Measurements from ENCODE around the gene PIK3CA.
"Not testable (repeated sequence)": the region's sequence is repeated elsewhere in the genome, so short reads cannot be mapped to it uniquely, and the experiment has no call there.

Gene PIK3CA

DNA sequence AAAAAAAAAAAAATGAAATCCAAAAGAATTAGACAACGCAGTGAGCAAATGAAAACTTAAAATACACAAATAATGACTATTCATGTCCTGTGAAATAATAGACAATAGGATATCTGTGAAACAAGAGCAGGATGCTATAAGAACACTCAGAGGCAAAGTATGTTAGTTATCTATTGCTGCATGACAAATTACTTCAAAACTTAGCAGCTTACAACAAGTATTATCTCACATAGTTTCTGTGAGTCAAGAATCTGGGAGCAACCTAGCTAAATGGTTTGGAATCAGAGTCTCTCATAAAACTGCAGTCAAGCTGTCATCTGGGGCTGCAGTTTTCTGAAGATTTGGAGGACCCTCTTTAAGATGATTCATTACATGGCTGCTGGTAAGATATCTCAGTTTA, 40.1 kb upstream of the PIK3CA start:
- Histone ChIP-seq H3K36me3 (ENCODE audit: low read depth) (no peaks in the 10 kb centered on the region), H3K4me3 (ENCODE audit: severe bottlenecking) (no peak overlapping the region), H3K27me3 (ENCODE audit: insufficient read depth, poor library complexity, severe bottlenecking) (no peaks in the 10 kb centered on the region), H3K9me3 (ENCODE audit: severe bottlenecking) (no peaks in the 10 kb centered on the region), H3K27ac (ENCODE audit: poor library complexity, severe bottlenecking) (peak overlapping the region; percentile 55), H3K4me1 (ENCODE audit: insufficient read depth, poor library complexity, severe bottlenecking) (no peaks in the 10 kb centered on the region)
- ATAC-seq (ENCODE audit: low read depth) (peak; percentile 93), DNase-seq (ENCODE audit: low spot score) (no peak)
- TF ChIP-seq, protein P1, sequence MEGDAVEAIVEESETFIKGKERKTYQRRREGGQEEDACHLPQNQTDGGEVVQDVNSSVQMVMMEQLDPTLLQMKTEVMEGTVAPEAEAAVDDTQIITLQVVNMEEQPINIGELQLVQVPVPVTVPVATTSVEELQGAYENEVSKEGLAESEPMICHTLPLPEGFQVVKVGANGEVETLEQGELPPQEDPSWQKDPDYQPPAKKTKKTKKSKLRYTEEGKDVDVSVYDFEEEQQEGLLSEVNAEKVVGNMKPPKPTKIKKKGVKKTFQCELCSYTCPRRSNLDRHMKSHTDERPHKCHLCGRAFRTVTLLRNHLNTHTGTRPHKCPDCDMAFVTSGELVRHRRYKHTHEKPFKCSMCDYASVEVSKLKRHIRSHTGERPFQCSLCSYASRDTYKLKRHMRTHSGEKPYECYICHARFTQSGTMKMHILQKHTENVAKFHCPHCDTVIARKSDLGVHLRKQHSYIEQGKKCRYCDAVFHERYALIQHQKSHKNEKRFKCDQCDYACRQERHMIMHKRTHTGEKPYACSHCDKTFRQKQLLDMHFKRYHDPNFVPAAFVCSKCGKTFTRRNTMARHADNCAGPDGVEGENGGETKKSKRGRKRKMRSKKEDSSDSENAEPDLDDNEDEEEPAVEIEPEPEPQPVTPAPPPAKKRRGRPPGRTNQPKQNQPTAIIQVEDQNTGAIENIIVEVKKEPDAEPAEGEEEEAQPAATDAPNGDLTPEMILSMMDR (IDR thresholded peaks at IDR 0.05; ENCODE audit: poor library complexity, severe bottlenecking) = no peak

DNA sequence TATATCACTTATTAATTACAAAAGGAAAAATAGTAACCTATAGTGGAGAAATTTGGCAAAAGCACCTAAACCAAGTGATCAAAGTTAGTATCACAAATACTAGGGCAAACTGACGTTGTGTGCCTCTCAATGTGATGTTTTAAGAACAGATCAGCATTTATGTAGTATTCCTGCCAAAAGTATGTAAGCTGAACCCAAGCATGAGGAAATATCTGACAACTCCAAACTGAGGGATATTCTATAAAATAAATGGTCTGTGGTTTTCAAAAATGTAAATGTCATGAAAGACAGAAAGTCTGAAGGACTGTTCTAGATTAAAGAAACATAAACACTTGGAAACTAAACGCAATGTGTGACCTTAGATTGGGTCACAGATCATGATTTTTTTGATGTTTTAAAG, 34.3 kb upstream of the PIK3CA start:
- no peak for DNase-seq (ENCODE audit: low spot score)
- ATAC-seq (ENCODE audit: low read depth) = no peak
- H3K4me3 ChIP-seq (ENCODE audit: severe bottlenecking) = no peak overlapping the region
- no peak overlapping the region for H3K27ac ChIP-seq (ENCODE audit: poor library complexity, severe bottlenecking)
- no peaks in the 10 kb centered on the region for H3K36me3 ChIP-seq (ENCODE audit: low read depth)
- TF ChIP-seq, protein P1 (IDR thresholded peaks at IDR 0.05; ENCODE audit: poor library complexity, severe bottlenecking) = no peak
- H3K9me3 ChIP-seq (ENCODE audit: severe bottlenecking) = no peaks in the 10 kb centered on the region
- H3K27me3 ChIP-seq (ENCODE audit: insufficient read depth, poor library complexity, severe bottlenecking) = no peaks in the 10 kb centered on the region
- no peaks in the 10 kb centered on the region for H3K4me1 ChIP-seq (ENCODE audit: insufficient read depth, poor library complexity, severe bottlenecking)

DNA sequence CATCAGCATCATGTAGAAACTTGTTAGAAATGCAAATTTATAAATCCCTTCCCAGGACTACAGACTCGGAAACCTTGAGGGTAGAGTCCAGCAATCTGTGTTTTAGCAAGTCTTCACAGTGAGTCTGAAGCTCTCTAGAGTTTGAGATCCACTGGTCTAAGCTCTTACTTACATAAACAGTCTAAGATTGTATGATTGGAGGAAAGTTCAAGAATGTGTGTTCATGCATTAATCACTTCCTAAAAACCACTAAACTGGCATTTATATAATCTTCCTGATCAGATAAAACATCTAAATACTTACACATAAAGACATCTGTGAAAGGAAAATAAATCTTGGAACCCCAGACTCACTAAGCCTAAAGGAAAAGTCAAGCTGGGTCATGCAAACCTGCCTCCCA, 32.7 kb upstream of the PIK3CA start:
- not testable (repeated sequence) for H3K4me3 ChIP-seq (ENCODE audit: severe bottlenecking); H3K27ac ChIP-seq (ENCODE audit: poor library complexity, severe bottlenecking); DNase-seq (ENCODE audit: low spot score); H3K27me3 ChIP-seq (ENCODE audit: insufficient read depth, poor library complexity, severe bottlenecking); H3K9me3 ChIP-seq (ENCODE audit: severe bottlenecking); H3K4me1 ChIP-seq (ENCODE audit: insufficient read depth, poor library complexity, severe bottlenecking); H3K36me3 ChIP-seq (ENCODE audit: low read depth)
- peak; percentile 29; the same call in 1 of the 3 replicates for ATAC-seq (ENCODE audit: low read depth)

DNA sequence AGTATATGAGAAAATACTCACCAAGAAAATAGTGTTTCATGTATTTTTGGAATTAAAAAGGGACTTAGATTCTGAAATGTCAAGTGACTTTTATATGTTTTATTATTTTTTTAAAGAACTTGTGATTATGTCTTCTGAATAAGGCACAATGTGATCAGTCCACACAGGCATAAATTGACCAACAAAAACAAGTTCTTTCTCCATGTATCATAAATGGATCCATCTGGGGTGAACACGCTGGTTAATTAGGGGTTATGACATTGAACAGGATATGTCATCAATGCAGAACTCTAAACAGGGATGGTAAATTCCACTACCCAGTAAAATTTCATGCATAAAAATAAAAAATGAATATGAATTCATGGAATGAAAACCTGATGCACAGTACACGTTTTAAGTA, 31.3 kb upstream of the PIK3CA start:
- H3K9me3 ChIP-seq (ENCODE audit: severe bottlenecking) = no peaks in the 10 kb centered on the region
- no peak for ATAC-seq (ENCODE audit: low read depth)
- DNase-seq (ENCODE audit: low spot score) = no peak
- no peak overlapping the region for H3K4me3 ChIP-seq (ENCODE audit: severe bottlenecking)
- H3K36me3 ChIP-seq (ENCODE audit: low read depth) = no peaks in the 10 kb centered on the region
- H3K27ac ChIP-seq (ENCODE audit: poor library complexity, severe bottlenecking) = no peak overlapping the region
- no peaks in the 10 kb centered on the region for H3K27me3 ChIP-seq (ENCODE audit: insufficient read depth, poor library complexity, severe bottlenecking)
- H3K4me1 ChIP-seq (ENCODE audit: insufficient read depth, poor library complexity, severe bottlenecking) = no peaks in the 10 kb centered on the region
- TF ChIP-seq, protein P1 (IDR thresholded peaks at IDR 0.05; ENCODE audit: poor library complexity, severe bottlenecking) = no peak

DNA sequence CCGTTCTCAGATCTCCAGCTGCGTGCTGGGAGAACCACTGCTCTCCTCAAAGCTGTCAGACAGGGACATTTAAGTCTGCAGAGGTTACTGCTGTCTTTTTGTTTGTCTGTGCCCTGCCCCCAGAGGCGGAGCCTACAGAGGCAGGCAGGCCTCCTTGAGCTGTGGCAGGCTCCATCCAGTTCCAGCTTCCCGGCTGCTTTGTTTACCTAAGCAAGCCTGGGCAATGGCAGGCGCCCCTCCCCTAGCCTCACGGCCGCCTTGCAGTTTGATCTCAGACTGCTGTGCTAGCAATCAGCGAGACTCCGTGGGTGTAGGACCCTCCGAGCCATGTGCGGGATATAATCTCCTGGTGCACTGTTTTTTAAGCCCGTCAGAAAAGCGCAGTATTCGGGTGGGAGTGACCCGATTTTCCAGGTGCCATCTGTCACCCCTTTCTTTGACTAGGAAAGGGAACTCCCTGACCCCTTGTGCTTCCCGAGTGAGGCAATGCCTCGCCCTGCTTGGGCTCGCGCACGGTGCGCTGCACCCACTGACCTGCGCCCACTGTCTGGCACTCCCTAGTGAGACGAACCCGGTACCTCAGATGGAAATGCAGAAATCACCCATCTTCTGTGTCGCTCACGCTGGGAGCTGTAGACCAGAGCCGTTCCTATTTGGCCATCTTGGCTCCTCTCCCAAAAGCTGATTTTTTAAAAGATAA, 15.8 kb upstream of the PIK3CA start:
- H3K4me3 ChIP-seq (ENCODE audit: severe bottlenecking); ATAC-seq (ENCODE audit: low read depth); DNase-seq (ENCODE audit: low spot score); H3K9me3 ChIP-seq (ENCODE audit: severe bottlenecking); H3K27ac ChIP-seq (ENCODE audit: poor library complexity, severe bottlenecking); H3K36me3 ChIP-seq (ENCODE audit: low read depth); H3K4me1 ChIP-seq (ENCODE audit: insufficient read depth, poor library complexity, severe bottlenecking); H3K27me3 ChIP-seq (ENCODE audit: insufficient read depth, poor library complexity, severe bottlenecking): not testable (repeated sequence)

DNA sequence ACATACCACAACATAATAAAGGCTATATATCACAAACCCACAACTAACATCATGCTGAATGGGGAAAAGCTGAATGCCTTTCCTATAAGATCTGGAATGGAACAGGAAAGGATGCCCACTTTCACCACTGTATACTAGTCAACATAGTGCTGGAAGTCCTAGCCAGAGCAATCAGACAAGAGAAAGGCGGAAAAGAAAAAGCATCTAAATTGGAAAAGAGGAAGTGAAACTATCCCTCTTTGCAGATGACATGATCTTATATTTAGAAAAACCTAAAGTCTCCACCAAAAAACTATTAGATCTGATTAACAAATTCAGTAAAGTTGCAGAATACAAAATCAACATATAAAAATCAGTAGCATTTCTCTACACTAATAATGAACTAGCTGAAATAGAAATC, 14.6 kb upstream of the PIK3CA start:
- H3K27me3 ChIP-seq (ENCODE audit: insufficient read depth, poor library complexity, severe bottlenecking) = no peaks in the 10 kb centered on the region
- ATAC-seq (ENCODE audit: low read depth) (no peak), DNase-seq (ENCODE audit: low spot score) (no peak)
- TF ChIP-seq, protein P1 (IDR thresholded peaks at IDR 0.05; ENCODE audit: poor library complexity, severe bottlenecking) = no peak
- no peaks in the 10 kb centered on the region for H3K36me3 ChIP-seq (ENCODE audit: low read depth)
- no peaks in the 10 kb centered on the region for H3K4me1 ChIP-seq (ENCODE audit: insufficient read depth, poor library complexity, severe bottlenecking)
- H3K27ac ChIP-seq (ENCODE audit: poor library complexity, severe bottlenecking) = no peak overlapping the region
- H3K4me3 ChIP-seq (ENCODE audit: severe bottlenecking) = no peak overlapping the region
- no peaks in the 10 kb centered on the region for H3K9me3 ChIP-seq (ENCODE audit: severe bottlenecking)

Data from RWPE2 (cell line).